GM13976 (cell line): ENCODE measurements around the gene LMO2.
"Not testable (repeated sequence)": the region's sequence is repeated elsewhere in the genome, so short reads cannot be mapped to it uniquely, and the experiment has no call there.

Source experiments
- DNase-seq: peaks from one replicate; pipeline ENCODE4 v3.0.0; 2012; ENCODE audit warnings: low spot score
- in situ Hi-C: fragments of 300-500 bp; cut with MboI; formaldehyde crosslinking; loops from one replicate; pipeline ENCODE4 v1.12.0; 2022; ENCODE audit warnings: low sequenced_read_pairs, mixed read lengths, inconsistent platforms; ENCODE audit not compliant: unreplicated experiment
- TF ChIP-seq, protein P1 (sequence below): IDR thresholded peaks from 2 replicates; pipeline ENCODE4 v1.5.1; 2012; ENCODE audit warnings: borderline replicate concordance, mild to moderate bottlenecking; ENCODE audit not compliant: insufficient read depth; ENCODE audit errors: extremely low read depth, missing control alignments, control extremely low read depth

The LMO2 gene

DNA sequence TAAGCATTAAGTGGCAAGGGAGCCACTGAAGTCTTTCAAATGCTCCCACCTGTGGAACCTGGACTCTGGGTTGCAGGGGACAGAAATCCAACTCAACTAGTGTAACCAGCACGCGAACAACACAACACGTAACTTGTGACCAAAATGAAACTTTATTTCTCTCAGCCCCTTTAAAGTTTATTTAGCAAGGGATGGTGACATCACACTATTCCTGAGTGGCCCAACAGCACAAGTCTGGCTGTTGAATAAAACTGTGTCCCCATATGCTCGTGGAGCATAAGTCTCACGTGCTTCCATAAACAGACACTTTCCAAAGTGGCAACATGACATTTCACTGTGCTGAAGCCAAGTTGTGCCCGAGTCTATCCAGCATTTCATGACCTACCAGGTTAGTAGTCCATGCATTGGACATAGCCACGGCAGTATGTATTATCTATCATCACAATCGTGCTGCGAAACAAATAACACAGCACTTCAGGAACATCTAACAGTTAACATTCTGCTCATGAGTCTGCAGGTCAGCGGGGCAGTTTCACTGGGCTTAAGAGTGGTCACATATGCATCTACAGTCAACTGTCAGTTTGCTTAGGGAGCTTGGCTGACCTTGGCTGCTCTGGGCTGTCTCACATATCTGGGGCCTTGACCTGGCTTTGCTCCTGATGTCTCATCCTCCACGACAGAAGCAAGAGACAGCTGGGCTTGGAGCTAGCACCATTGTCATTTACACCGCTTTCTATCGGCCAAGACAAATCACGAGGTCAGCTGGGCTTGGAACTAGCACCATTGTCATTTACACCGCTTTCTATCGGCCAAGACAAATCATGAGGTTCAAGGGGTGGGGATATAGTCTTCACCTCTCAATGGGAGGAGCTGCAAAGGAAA, 35.0 kb upstream of the LMO2 start:
- TF ChIP-seq, protein P1, sequence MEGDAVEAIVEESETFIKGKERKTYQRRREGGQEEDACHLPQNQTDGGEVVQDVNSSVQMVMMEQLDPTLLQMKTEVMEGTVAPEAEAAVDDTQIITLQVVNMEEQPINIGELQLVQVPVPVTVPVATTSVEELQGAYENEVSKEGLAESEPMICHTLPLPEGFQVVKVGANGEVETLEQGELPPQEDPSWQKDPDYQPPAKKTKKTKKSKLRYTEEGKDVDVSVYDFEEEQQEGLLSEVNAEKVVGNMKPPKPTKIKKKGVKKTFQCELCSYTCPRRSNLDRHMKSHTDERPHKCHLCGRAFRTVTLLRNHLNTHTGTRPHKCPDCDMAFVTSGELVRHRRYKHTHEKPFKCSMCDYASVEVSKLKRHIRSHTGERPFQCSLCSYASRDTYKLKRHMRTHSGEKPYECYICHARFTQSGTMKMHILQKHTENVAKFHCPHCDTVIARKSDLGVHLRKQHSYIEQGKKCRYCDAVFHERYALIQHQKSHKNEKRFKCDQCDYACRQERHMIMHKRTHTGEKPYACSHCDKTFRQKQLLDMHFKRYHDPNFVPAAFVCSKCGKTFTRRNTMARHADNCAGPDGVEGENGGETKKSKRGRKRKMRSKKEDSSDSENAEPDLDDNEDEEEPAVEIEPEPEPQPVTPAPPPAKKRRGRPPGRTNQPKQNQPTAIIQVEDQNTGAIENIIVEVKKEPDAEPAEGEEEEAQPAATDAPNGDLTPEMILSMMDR = no peak
- DNase-seq = no peak
- in situ Hi-C loops = no loop called here

DNA sequence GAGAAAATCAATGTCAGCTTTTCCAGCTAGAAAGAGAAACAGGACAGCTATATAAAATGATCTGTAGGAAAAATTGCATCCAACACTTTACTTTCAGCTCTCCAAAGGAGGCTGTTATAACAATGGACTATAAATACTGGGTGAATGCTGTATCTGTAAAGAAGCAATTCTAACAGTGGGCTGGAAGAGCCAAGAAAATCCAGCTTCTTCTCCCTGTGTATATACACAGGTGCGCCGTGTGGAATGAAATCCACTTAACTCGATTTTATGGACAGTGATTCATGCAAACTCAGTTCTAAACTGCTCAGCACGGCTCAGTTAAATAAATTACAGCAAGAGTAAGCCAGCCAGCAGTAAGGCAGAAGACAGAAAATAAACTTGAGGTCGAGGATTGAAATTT, 32.5 kb upstream of the LMO2 start:
- in situ Hi-C loops = no loop called here
- TF ChIP-seq, protein P1 = no peak
- no peak for DNase-seq

DNA sequence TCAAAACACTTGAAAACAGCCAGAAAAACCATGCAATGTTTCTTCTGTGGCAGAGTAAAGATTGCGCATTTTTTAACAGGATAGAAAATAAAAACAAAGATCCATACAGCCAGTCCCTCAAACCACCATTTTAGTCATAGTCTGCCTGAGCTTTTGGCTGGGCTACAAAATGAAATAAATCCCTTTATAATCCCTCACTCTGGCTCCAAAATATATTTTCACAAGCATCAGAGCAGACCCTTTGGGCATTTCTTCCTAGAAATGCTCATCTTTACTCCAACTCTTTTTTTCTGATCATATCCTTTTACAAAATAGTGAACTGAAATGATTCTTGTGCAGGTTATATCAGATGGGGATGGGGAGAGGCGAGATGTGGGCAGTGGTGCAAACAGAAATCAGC, 31.8 kb upstream of the LMO2 start:
- TF ChIP-seq, protein P1 = no peak
- in situ Hi-C loops = no loop called here
- no peak for DNase-seq

DNA sequence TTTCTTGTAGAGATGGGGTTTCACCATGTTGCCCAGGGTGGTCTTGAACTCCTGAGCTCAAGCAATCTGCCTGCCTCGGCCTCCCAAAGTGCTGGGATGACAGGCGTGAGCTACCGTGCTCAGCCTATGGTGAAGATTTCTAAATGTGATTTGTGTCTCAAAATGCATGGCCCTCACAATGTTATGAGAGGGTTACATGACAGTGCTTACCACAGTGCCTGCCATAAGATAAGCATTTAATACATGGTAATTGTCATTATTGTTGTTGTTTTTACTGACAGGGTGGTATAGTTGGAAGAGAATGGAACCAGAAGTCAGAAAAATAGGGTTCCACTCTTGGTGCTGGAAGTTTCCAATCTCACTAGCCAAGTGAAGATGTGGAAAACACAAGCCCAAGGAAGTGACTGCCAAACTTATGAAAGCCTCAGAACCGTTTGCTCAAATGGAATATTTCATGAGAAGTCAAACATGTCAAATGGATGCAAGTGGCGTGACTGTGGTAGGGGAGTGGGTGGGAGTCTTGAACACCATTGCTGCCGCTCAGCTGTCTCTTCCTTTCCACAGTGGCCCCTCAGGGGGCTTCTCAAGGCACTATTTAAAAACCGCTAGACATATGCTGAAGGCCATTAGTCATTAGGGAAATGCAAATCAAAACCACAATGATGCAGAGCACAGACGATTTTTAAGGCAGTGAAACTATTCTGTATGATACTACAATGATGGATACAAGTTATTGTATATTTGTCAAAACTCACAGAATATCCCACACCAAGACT, 29.1 kb upstream of the LMO2 start:
- DNase-seq = peak; percentile 58
- TF ChIP-seq, protein P1 = no peak
- in situ Hi-C loops = no loop called here

DNA sequence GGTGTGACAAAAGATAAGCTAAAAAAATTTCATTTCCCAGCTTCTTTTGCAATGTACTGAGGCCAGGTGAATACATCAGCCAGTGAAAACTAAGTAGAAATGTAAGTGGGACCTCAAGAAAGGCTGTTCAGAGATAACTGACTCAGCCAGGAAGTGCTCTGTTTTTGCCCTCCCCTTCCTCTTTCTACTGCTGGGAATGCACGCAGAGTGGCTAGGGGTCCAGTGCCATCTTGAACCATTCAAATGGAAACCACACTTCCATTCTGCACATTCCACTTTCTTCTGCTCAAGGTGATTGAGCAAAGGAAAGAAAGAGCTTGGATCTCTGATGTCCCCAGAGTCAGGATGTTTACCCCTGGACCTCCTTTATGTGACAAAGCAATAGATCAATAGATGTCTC, 27.8 kb upstream of the LMO2 start:
- TF ChIP-seq, protein P1 = no peak
- DNase-seq = no peak
- in situ Hi-C loops = no loop called here

DNA sequence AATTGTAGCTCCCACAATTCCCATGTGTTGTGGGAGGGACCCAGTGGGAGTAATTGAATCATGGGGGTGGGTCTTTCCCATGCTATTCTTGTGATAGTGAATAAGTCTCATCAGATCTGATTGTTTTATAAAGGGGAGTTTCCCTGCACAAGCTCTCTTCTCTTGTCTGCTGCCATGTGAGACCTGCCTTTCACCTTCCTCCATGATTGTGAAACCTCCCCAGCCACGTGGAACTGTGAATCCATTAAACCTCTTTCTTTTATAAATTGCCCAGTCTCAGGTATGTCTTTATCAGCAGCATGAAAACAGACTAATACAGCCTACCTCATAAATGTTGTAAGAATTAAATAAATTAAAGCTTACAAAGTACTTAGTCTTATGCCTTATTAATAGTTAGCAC, 25.5 kb upstream of the LMO2 start:
- DNase-seq, in situ Hi-C loops: not testable (repeated sequence)

DNA sequence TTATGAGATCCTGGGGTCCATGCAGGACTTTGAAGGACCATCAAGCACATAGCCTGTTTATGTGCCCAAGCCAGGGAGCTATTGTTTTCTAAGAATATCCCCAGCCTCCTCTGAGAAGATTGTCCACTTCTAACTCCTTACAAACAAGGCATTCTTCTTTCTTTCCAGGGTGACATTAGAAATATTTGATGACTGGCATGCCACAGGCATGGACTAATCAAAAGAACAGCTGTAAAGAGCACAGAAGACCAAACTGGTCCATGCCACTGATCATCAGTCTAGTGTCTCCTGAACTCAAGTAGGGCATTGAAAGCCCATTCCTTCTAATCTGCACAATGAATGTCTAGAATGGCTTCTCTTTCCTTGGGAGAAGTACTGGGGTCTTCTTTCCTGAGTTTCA, 24.9 kb upstream of the LMO2 start:
- in situ Hi-C loops = no loop called here
- no peak for DNase-seq
- TF ChIP-seq, protein P1 = no peak
